PC-3 (cell line): ENCODE measurements around the gene HES2. TPM values are rescaled to one million over a fixed set of nuclear protein-coding genes. Genes with fewer than 3 reads are reported as not detected.

Source experiments
- ATAC-seq: fragments of 200-7000 bp; cut with Tn5 transposase; 2 replicates; pipeline ENCODE4 v1.9.1; 2020; ENCODE audit warnings: mild to moderate bottlenecking, moderate library complexity
- BruUV-seq: library from RNA; stranded (reverse); fragments of 400-500 nt; replicated peaks from 2 replicates; lab custom pipeline; 2021; lab: Mats Ljungman, UMichigan
- CTCF ChIA-PET: fragments of 300-600 bp; sonication (Branson Sonifier 250); formaldehyde crosslinking; loops from one replicate; lab custom pipeline; 2022; ENCODE audit warnings: antibody characterized with exemption; lab: Charles Lee
- POLR2A ChIA-PET: fragments of 300-600 bp; sonication (Branson Sonifier 250); formaldehyde crosslinking; loops from one replicate; lab custom pipeline; 2022; ENCODE audit warnings: antibody characterized with exemption; ENCODE audit not compliant: unreplicated experiment; lab: Charles Lee
- DNase-seq: peaks from one replicate; pipeline ENCODE4 v3.0.0-alpha.2; 2015
- H2AFZ ChIP-seq: fragments of 300-600 bp; sonication (generic); 2 replicates; pipeline ENCODE4 v1.6.0; 2016; ENCODE audit warnings: antibody characterized with exemption, low read length
- H3F3A ChIP-seq: fragments of 300-600 bp; sonication (generic); one replicate; pipeline ENCODE4 v1.6.0; 2017; ENCODE audit warnings: antibody characterized with exemption, low read length, control low read depth, mild to moderate bottlenecking; ENCODE audit not compliant: unreplicated experiment
- H3K27ac ChIP-seq: fragments of 300-600 bp; sonication (generic); 2 replicates; pipeline ENCODE4 v1.5.1; 2016; ENCODE audit warnings: mild to moderate bottlenecking, low read length
- H3K27me3 ChIP-seq: fragments of 300-600 bp; sonication (generic); 2 replicates; pipeline ENCODE4 v1.6.1; 2016; ENCODE audit warnings: low read length, mixed read lengths
- H3K36me3 ChIP-seq: fragments of 300-600 bp; sonication (generic); 2 replicates; pipeline ENCODE4 v1.6.1; 2016; ENCODE audit warnings: low read depth, mixed run types, low read length, mixed read lengths
- H3K4me1 ChIP-seq: fragments of 300-600 bp; sonication (generic); 2 replicates; pipeline ENCODE4 v1.5.1; 2016; ENCODE audit warnings: low read length; ENCODE audit not compliant: insufficient read depth
- H3K4me2 ChIP-seq: fragments of 300-600 bp; sonication (generic); 2 replicates; pipeline ENCODE4 v1.6.0; 2016; ENCODE audit warnings: low read length
- H3K4me3 ChIP-seq: fragments of 300-600 bp; sonication (generic); 2 replicates; pipeline ENCODE4 v1.5.1; 2016; ENCODE audit warnings: mild to moderate bottlenecking, low read length, mixed read lengths
- H3K79me2 ChIP-seq: fragments of 300-600 bp; sonication (generic); 2 replicates; pipeline ENCODE4 v1.6.1; 2017; ENCODE audit warnings: low read length, mixed read lengths
- H3K9ac ChIP-seq: fragments of 300-600 bp; sonication (generic); 2 replicates; pipeline ENCODE4 v1.6.0; 2016; ENCODE audit warnings: mild to moderate bottlenecking, low read length
- H3K9me2 ChIP-seq: fragments of 300-600 bp; sonication (generic); replicated peaks from 2 replicates; pipeline ENCODE4 v1.6.1; 2016; ENCODE audit warnings: mixed run types, low read length, mixed read lengths
- H3K9me3 ChIP-seq: fragments of 300-600 bp; sonication (generic); 2 replicates; pipeline ENCODE4 v1.6.1; 2016; ENCODE audit warnings: low read length, mixed read lengths
- H4K20me1 ChIP-seq: fragments of 300-600 bp; sonication (generic); 2 replicates; pipeline ENCODE4 v1.6.1; 2016; ENCODE audit warnings: low read length, mixed read lengths
- CTCF ChIP-seq: fragments of 300-600 bp; sonication (generic); conservative IDR thresholded peaks from 2 replicates; pipeline ENCODE4 v1.5.1; 2017; ENCODE audit warnings: antibody characterized with exemption, low read depth, mild to moderate bottlenecking, low read length
- EZH2 ChIP-seq: fragments of 300-600 bp; sonication (generic); IDR thresholded peaks from one replicate; pipeline ENCODE4 v1.6.1; 2017; ENCODE audit warnings: antibody characterized with exemption, mild to moderate bottlenecking, low read length; ENCODE audit not compliant: unreplicated experiment
- EZH2phosphoT487 ChIP-seq: fragments of 300-600 bp; sonication (generic); IDR thresholded peaks from 2 replicates; pipeline ENCODE4 v1.6.1; 2018; ENCODE audit warnings: mild to moderate bottlenecking, antibody characterized with exemption, low read length, borderline replicate concordance
- intact Hi-C: fragments of 100-400 bp; cut with micrococcal nuclease; formaldehyde crosslinking; loops from 2 replicates; pipeline ENCODE4 v1.9.0; 2023
- total RNA-seq: library from RNA; depleted of rRNA; stranded (reverse); fragments of >200 nt; gene quantifications from 2 replicates; pipeline ENCODE4 v1.2.3, GENCODE V29; 2014

HES2 gene
- total RNA-seq, 1 experiment from 2014 or later = 42.9 TPM

GRCh38 chr1:6412896-6413295 lies 6.8 kb downstream of the HES2 start:
- Histone ChIP-seq H3K27me3 (no peaks in the 10 kb centered on the region), H3K4me1 (peaks cover 45% of the 10 kb centered on the region), H3K9me2 (no peaks in the 10 kb centered on the region), H3K9me3 (no peaks in the 10 kb centered on the region), H3K27ac (peak overlapping the region; percentile 67), H3K79me2 (no peaks in the 10 kb centered on the region), H3K36me3 (no peaks in the 10 kb centered on the region), H4K20me1 (0 out of 2 replicates have a peak, but pooled peaks cover 1% of the 10 kb centered on the region), H3K9ac (no peak overlapping the region), H3F3A (no peaks in the 10 kb centered on the region), H3K4me3 (no peak overlapping the region), H2AFZ (no peak overlapping the region), H3K4me2 (peak overlapping the region; percentile 38)
- intact Hi-C loops = loop anchor here (1.0 kb wide), 1 partner anchor 10 kb away; no protein-coding TSS in a partner anchor
- ChIA-PET CTCF (interaction anchor here (0.6 to 2.8 kb wide), 3 partner anchors 10 to 208 kb away, joined by 4 to 14 read pairs (median 6); no protein-coding TSS in a partner anchor), POLR2A (no interaction called here)
- ATAC-seq (peak; percentile 88), DNase-seq (peak; percentile 98)
- no peak for TF ChIP-seq CTCF
- no peak for TF ChIP-seq EZH2phosphoT487
- no TSS peak for BruUV-seq

- no TSS peak for BruUV-seq
- Histone ChIP-seq H3K9me3 (no peaks in the 10 kb centered on the region), H3K36me3 (no peaks in the 10 kb centered on the region), H3F3A (peaks cover under 1% of the 10 kb centered on the region), H3K4me3 (no peak overlapping the region), H2AFZ (no peak overlapping the region), H3K9me2 (no peaks in the 10 kb centered on the region), H3K4me1 (peaks cover 34% of the 10 kb centered on the region), H4K20me1 (no peaks in the 10 kb centered on the region), H3K9ac (no peak overlapping the region), H3K79me2 (no peaks in the 10 kb centered on the region), H3K27me3 (no peaks in the 10 kb centered on the region), H3K4me2 (no peak overlapping the region), H3K27ac (no peak overlapping the region)
- TF ChIP-seq EZH2phosphoT487 (no peak), CTCF (no peak), EZH2 (no peak)
- CTCF ChIA-PET = interaction anchor here (0.9 kb wide), 1 partner anchor 26 kb away, joined by 3 read pairs; no protein-coding TSS in a partner anchor
- intact Hi-C loops = no loop called here
- POLR2A ChIA-PET = interaction anchor here (0.6 kb wide), 1 partner anchor 25 kb away, joined by 3 read pairs; no protein-coding TSS in a partner anchor
- DNase-seq (no peak), ATAC-seq (no peak)
Observed at GRCh38 chr1:6410248-6410893, 9.3 kb downstream of the HES2 start.

- ATAC-seq = no peak
- Histone ChIP-seq H3K4me1 (peaks cover 30% of the 10 kb centered on the region), H3K9me2 (no peaks in the 10 kb centered on the region), H3K9ac (no peak overlapping the region), H3K27me3 (no peaks in the 10 kb centered on the region), H2AFZ (no peak overlapping the region), H3F3A (peaks cover 2% of the 10 kb centered on the region), H3K36me3 (no peaks in the 10 kb centered on the region), H4K20me1 (no peaks in the 10 kb centered on the region), H3K4me3 (no peak overlapping the region), H3K4me2 (no peak overlapping the region), H3K27ac (no peak overlapping the region), H3K9me3 (no peaks in the 10 kb centered on the region), H3K79me2 (no peaks in the 10 kb centered on the region)
- ChIA-PET CTCF (interaction anchor here (0.6 to 1.0 kb wide), 4 partner anchors 21 to 62 kb away, joined by 3 to 5 read pairs (median 3); no protein-coding TSS in a partner anchor), POLR2A (interaction anchor here (0.6 kb wide), 1 partner anchor 26 kb away, joined by 3 read pairs; no protein-coding TSS in a partner anchor)
- DNase-seq = no peak
- BruUV-seq = no TSS peak
- intact Hi-C loops = loop anchor here (1.0 kb wide), 1 partner anchor 29 kb away; no protein-coding TSS in a partner anchor
- TF ChIP-seq EZH2 (no peak), CTCF (no peak), EZH2phosphoT487 (no peak)
Observed at GRCh38 chr1:6409733-6410132, 10.0 kb downstream of the HES2 start.
